K562 (cell line): Measurements from ENCODE around the gene UNC93B1. TPM values are rescaled to one million over a fixed set of nuclear protein-coding genes. Genes with fewer than 3 reads are reported as not detected.

Source experiments
- BMI1 ChIP-seq: fragments of 150-350 bp; IDR thresholded peaks from 2 replicates; pipeline ENCODE4 v1.6.1; 2014; ENCODE audit warnings: low read length
- CBFB ChIP-seq: sonication (generic); formaldehyde crosslinking; IDR thresholded peaks from 2 replicates; pipeline ENCODE4 v1.4.0; 2020; ENCODE audit warnings: mild to moderate bottlenecking, missing genetic modification reagents
- CBX3 ChIP-seq, 2 experiments: IDR thresholded peaks; 1 replicate in 1 of 2; 2 replicates in 1 of 2; pipeline ENCODE4 v1.6.1; 2012; ENCODE audit warnings: inconsistent platforms in 2 of 2, low read length in 2 of 2, borderline replicate concordance in 1 of 2, control low read depth in 1 of 2
- HDGF ChIP-seq: fragments of 450-650 bp; IDR thresholded peaks from 2 replicates; pipeline ENCODE4 v1.6.1; 2016
- KLF13 ChIP-seq: fragments of 450-650 bp; IDR thresholded peaks from 2 replicates; pipeline ENCODE4 v1.6.1; 2016; ENCODE audit warnings: missing genetic modification characterization, low read depth, mild to moderate bottlenecking, missing compliant biosample characterization, moderate library complexity, borderline replicate concordance
- MAFF ChIP-seq: IDR thresholded peaks from 2 replicates; pipeline ENCODE4 v1.6.1; 2012; ENCODE audit warnings: low read length, improper control_type of control experiment
- MAZ ChIP-seq, 2 experiments: fragments of 450-650 bp in 1 of 2; sonication (generic) in 1 of 2; formaldehyde crosslinking; IDR thresholded peaks in 1 of 2; conservative IDR thresholded peaks in 1 of 2; 2 replicates each; pipeline versions ENCODE4 v1.4.0 to v1.5.0; 2020; ENCODE audit warnings: mild to moderate bottlenecking in 1 of 2, missing genetic modification reagents in 1 of 2
- NFIC ChIP-seq: fragments of 450-650 bp; IDR thresholded peaks from 2 replicates; pipeline ENCODE4 v1.6.1; 2017; ENCODE audit warnings: mild to moderate bottlenecking, inconsistent platforms
- PHF21A ChIP-seq: fragments of 450-650 bp; IDR thresholded peaks from 2 replicates; pipeline ENCODE4 v1.6.1; 2017; ENCODE audit warnings: low read depth, borderline replicate concordance
- PHTF2 ChIP-seq: fragments of 250-450 bp; sonication (Bioruptor Pico); IDR thresholded peaks from 2 replicates; pipeline ENCODE4 v1.5.0; 2021; ENCODE audit warnings: mild to moderate bottlenecking
- TBL1XR1 ChIP-seq, 2 experiments: IDR thresholded peaks; 2 replicates each; pipeline ENCODE4 v1.6.1; 2012; ENCODE audit warnings: improper control_type of control experiment in 2 of 2, low read length in 2 of 2, mild to moderate bottlenecking in 1 of 2
- XRCC5 ChIP-seq: fragments of 200-400 bp; formaldehyde crosslinking; IDR thresholded peaks from 2 replicates; pipeline ENCODE4 v1.6.1; 2017; ENCODE audit warnings: low read depth, mild to moderate bottlenecking, low read length
- ZNF444 ChIP-seq: fragments of 250-450 bp; sonication (Bioruptor Pico); IDR thresholded peaks from 2 replicates; pipeline ENCODE4 v1.4.0; 2020; ENCODE audit warnings: mild to moderate bottlenecking, moderate library complexity
- ZNF507 ChIP-seq: conservative IDR thresholded peaks from 2 replicates; pipeline ENCODE4 v1.6.1; 2017; ENCODE audit warnings: missing genetic modification characterization, missing compliant biosample characterization
- ZSCAN32 ChIP-seq: fragments of 450-650 bp; formaldehyde crosslinking; IDR thresholded peaks from 2 replicates; pipeline ENCODE4 v1.4.0; 2020; ENCODE audit warnings: mild to moderate bottlenecking, moderate library complexity
- polyA plus RNA-seq, 8 experiments: library from polyadenylated mRNA; depleted of rRNA in 4 of 8; stranded (reverse) in 5 of 8; unstranded in 3 of 8; fragments of >200 nt; fragmentation: Nextera tagmentation in 2 of 8; fragmentation: Illumina TruSeq in 1 of 8; extraction: Ambion mirVana in 2 of 8; extraction: Trizol in 1 of 8; gene quantifications; 2 replicates each; pipeline versions ENCODE4 v1.2.1 to v1.2.3, GENCODE V29; 2011 to 2014; ENCODE audit warnings: inconsistent platforms in 1 of 8, missing spikeins in 1 of 8
- total RNA-seq, 7 experiments: library from RNA; depleted of rRNA in 6 of 7; stranded (reverse); fragments of >200 nt in 6 of 7; fragmentation: Illumina TruSeq in 2 of 7; extraction: Trizol in 2 of 7; gene quantifications; 2 replicates each; pipeline versions ENCODE4 v1.2.1 to v1.2.3, GENCODE V29; 2011 to 2021; ENCODE audit warnings: low replicate concordance in 1 of 7
- TF ChIP-seq, protein P1 (sequence below): fragments of 250-450 bp; sonication (Bioruptor Pico); IDR thresholded peaks from 2 replicates; pipeline ENCODE4 v1.5.0; 2022; ENCODE audit warnings: mild to moderate bottlenecking
- TF ChIP-seq, protein P2 (sequence below): fragments of 450-650 bp; formaldehyde crosslinking; IDR thresholded peaks from 2 replicates; pipeline ENCODE4 v1.4.0; 2020; ENCODE audit warnings: mild to moderate bottlenecking, moderate library complexity
- TF ChIP-seq, protein P3 (sequence below): conservative IDR thresholded peaks from 2 replicates; pipeline ENCODE4 v1.6.1; 2011; ENCODE audit warnings: low read depth, mild to moderate bottlenecking, low read length; ENCODE audit not compliant: control insufficient read depth
- TF ChIP-seq, protein P4 (sequence below), 2 experiments: fragments of 250-450 bp in 1 of 2; fragments of 450-650 bp in 1 of 2; sonication (Bioruptor Pico) in 1 of 2; IDR thresholded peaks; 2 replicates each; pipeline versions ENCODE4 v1.6.1 to v1.8.0; 2016 to 2021; ENCODE audit warnings: mild to moderate bottlenecking in 2 of 2, moderate library complexity in 2 of 2, missing compliant biosample characterization in 1 of 2, missing genetic modification characterization in 1 of 2

UNC93B1 gene
- total and polyA plus RNA-seq, 9 of the 15 experiments (the other 6 are each of a cell fraction or from before 2014, with no cell fraction given): 0.10 to 13.6 (median 6.5) TPM

DNA sequence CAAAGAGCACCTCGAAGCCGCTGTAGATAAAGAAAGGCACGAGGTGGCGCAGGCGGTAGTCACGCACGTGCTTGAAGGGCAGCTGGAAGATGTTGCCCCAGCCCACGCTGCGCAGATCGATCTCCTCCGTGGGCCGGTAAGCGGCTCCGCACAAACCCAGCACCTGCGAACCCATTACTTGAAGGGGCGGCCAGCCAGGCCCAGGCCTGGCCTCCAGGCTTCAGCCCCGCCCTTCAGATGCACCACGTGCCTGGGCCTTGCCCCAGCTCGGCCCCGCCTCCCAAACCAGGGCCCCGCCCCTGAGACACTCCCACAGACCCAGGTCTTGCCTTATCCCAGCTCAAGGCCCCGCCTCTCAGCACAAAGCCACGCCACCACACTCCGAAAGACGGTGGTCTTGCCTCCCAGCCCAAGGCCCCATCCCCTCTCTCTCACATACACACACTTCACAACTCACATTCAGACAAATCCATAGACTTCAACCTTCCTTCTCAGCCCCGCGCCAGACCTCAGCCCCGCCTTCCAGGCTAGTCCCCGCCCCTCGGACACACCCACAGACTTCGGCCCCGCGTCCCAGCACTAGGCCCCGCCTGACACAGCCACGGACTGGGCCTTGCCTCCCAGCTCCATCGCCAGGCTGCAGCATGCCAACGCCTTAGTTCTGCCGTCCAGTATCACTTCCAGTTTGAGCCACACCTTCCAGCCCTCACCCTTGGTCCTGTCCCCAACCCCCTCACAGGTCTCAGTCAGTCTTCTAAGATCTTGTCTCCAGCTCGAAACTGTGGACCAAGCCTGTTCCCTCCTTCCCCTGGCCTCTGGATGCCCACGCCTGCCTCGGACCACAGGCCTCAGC is 7.0 kb downstream of the UNC93B1 start (continued):
- TF ChIP-seq, protein P1, sequence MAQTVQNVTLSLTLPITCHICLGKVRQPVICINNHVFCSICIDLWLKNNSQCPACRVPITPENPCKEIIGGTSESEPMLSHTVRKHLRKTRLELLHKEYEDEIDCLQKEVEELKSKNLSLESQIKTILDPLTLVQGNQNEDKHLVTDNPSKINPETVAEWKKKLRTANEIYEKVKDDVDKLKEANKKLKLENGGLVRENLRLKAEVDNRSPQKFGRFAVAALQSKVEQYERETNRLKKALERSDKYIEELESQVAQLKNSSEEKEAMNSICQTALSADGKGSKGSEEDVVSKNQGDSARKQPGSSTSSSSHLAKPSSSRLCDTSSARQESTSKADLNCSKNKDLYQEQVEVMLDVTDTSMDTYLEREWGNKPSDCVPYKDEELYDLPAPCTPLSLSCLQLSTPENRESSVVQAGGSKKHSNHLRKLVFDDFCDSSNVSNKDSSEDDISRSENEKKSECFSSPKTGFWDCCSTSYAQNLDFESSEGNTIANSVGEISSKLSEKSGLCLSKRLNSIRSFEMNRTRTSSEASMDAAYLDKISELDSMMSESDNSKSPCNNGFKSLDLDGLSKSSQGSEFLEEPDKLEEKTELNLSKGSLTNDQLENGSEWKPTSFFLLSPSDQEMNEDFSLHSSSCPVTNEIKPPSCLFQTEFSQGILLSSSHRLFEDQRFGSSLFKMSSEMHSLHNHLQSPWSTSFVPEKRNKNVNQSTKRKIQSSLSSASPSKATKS (CRISPR knock-in tag): no peak
- no peak for TF ChIP-seq PHF21A
- TF ChIP-seq, protein P2, sequence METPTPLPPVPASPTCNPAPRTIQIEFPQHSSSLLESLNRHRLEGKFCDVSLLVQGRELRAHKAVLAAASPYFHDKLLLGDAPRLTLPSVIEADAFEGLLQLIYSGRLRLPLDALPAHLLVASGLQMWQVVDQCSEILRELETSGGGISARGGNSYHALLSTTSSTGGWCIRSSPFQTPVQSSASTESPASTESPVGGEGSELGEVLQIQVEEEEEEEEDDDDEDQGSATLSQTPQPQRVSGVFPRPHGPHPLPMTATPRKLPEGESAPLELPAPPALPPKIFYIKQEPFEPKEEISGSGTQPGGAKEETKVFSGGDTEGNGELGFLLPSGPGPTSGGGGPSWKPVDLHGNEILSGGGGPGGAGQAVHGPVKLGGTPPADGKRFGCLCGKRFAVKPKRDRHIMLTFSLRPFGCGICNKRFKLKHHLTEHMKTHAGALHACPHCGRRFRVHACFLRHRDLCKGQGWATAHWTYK (CRISPR knock-in tag): no peak
- TF ChIP-seq CBFB (CRISPR knock-in tag): no peak
- TF ChIP-seq MAZ (CRISPR knock-in tag; conservative IDR thresholded peaks at IDR 0.05 in 1 of 2, IDR thresholded peaks at IDR 0.05 in 1 of 2): peak; percentile 69 to 82; a peak in 3 of 4 replicates
- TF ChIP-seq NFIC: peak; percentile 53
- TF ChIP-seq KLF13: no peak
- TF ChIP-seq, protein P3, sequence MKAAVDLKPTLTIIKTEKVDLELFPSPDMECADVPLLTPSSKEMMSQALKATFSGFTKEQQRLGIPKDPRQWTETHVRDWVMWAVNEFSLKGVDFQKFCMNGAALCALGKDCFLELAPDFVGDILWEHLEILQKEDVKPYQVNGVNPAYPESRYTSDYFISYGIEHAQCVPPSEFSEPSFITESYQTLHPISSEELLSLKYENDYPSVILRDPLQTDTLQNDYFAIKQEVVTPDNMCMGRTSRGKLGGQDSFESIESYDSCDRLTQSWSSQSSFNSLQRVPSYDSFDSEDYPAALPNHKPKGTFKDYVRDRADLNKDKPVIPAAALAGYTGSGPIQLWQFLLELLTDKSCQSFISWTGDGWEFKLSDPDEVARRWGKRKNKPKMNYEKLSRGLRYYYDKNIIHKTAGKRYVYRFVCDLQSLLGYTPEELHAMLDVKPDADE: 0 out of 2 replicates have a peak, but pooled peaks have one; percentile 23
- TF ChIP-seq, protein P4, sequence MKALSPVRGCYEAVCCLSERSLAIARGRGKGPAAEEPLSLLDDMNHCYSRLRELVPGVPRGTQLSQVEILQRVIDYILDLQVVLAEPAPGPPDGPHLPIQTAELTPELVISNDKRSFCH (CRISPR knock-in tag; IDR thresholded peaks at IDR 0.05): no peak
- TF ChIP-seq, protein P4 (tag; IDR thresholded peaks at IDR 0.05): no peak
- no peak for TF ChIP-seq ZNF444 (CRISPR knock-in tag)
- no peak for TF ChIP-seq MAFF
- TF ChIP-seq BMI1: no peak
- peak; percentile 91; the same call in 1 of the 2 replicates for TF ChIP-seq HDGF
- TF ChIP-seq TBL1XR1 (IDR thresholded peaks at IDR 0.05; ENCODE audit: low read length in 2 of 2): no peak
- TF ChIP-seq PHTF2 (CRISPR knock-in tag): no peak
- no peak; a peak in 1 of 3 replicates for TF ChIP-seq CBX3 (IDR thresholded peaks at IDR 0.05; ENCODE audit: borderline replicate concordance in 1 of 2, low read length in 2 of 2)
- TF ChIP-seq ZNF507: no peak
- TF ChIP-seq XRCC5: no peak
- no peak for TF ChIP-seq ZSCAN32
